ENCODE data around the gene CLDN22. TPM values are rescaled to one million over a fixed set of nuclear protein-coding genes. Genes with fewer than 3 reads are reported as not detected.

Gene CLDN22
- total and polyA plus RNA-seq, 2 donors (not counting 1 experiment from before 2014, with no cell fraction given): not detected

GRCh38 chr4:183347566-183347965 lies 27.5 kb upstream of the CLDN22 start:
- Mint-ChIP-seq H3K4me3 (no peak overlapping the region), H3K4me1 (peaks cover 6% of the 10 kb centered on the region), H3K27ac (no peak overlapping the region), H3K27me3 (peaks cover 30% of the 10 kb centered on the region), H3K9me3 (ENCODE audit: insufficient read depth) (no peaks in the 10 kb centered on the region)
- no peak overlapping the region for H3K4me3 ChIP-seq (ENCODE audit: control extremely low read depth in 1 of 5, extremely low read depth in 1 of 5, insufficient read depth in 1 of 5, low read depth in 2 of 5, low read length in 4 of 5)
- no peak overlapping the region for H2AFZ ChIP-seq (ENCODE audit: insufficient read depth, low read depth, low read length, poor library complexity, severe bottlenecking)
- no peaks in the 10 kb centered on the region for H3K9me3 ChIP-seq (ENCODE audit: control extremely low read depth in 1 of 3, control insufficient read depth in 2 of 3, insufficient read depth in 1 of 3, low read length in 2 of 3)
- H3K27me3 ChIP-seq (replicated peaks in 1 of 4; ENCODE audit: control extremely low read depth in 1 of 4, control insufficient read depth in 3 of 4, insufficient read depth in 4 of 4, low read length in 3 of 4): peaks cover 0 to 17% (median 0%) of the 10 kb centered on the region in 4 experiments
- 91% methylated on average over 3 of the region's 4 CpGs for WGBS (ENCODE audit: insufficient coverage)
- no peak for ATAC-seq (ENCODE audit: low read depth)
- no peak overlapping the region for H3K4me2 ChIP-seq (replicated peaks; ENCODE audit: low read depth, low read length, poor library complexity, severe bottlenecking)
- TF ChIP-seq EZH2 (IDR thresholded peaks at IDR 0.05; ENCODE audit: borderline replicate concordance, insufficient read depth, low read depth, low read length, poor library complexity, severe bottlenecking) (no peak), CTCF (IDR thresholded peaks at IDR 0.05) (no peak)
- no peak for DNase-seq
- no peaks in the 10 kb centered on the region for H3K36me3 ChIP-seq (replicated peaks in 1 of 2; ENCODE audit: control extremely low read depth in 1 of 2, control insufficient read depth in 1 of 2, extremely low read depth in 1 of 2, insufficient read depth in 2 of 2, low read length in 1 of 2)
- intact Hi-C loops (cut with micrococcal nuclease): no loop called here
- POLR2A ChIA-PET: no interaction called here
- CTCF ChIA-PET: no interaction called here
- no peaks in the 10 kb centered on the region for H4K20me1 ChIP-seq (ENCODE audit: control insufficient read depth, insufficient read depth, low read length, poor library complexity, severe bottlenecking)
- no peak overlapping the region for H3K9ac ChIP-seq (ENCODE audit: low read length)
- H3K27ac ChIP-seq (ENCODE audit: low read length in 2 of 2): no peak overlapping the region
- no peaks in the 10 kb centered on the region for H3K79me2 ChIP-seq (ENCODE audit: control insufficient read depth, insufficient read depth, low read length)
- peaks cover 0 to 4% of the 10 kb centered on the region in 2 donors for H3K4me1 ChIP-seq (ENCODE audit: control insufficient read depth in 2 of 2, insufficient read depth in 2 of 2, low read length in 2 of 2)

GRCh38 chr4:183347146-183347545 lies 27.1 kb upstream of the CLDN22 start:
- Mint-ChIP-seq H3K4me1 (peaks cover 6% of the 10 kb centered on the region), H3K4me3 (no peak overlapping the region), H3K27me3 (peaks cover 28% of the 10 kb centered on the region), H3K27ac (no peak overlapping the region), H3K9me3 (ENCODE audit: insufficient read depth) (no peaks in the 10 kb centered on the region)
- CTCF ChIA-PET: no interaction called here
- no peak overlapping the region for H3K27ac ChIP-seq (ENCODE audit: low read length in 2 of 2)
- ATAC-seq (ENCODE audit: low read depth) (no peak), DNase-seq (no peak)
- POLR2A ChIA-PET: interaction anchor here (0.7 kb wide), 1 partner anchor 426 kb away, joined by 5 read pairs; no protein-coding TSS in a partner anchor
- peaks cover 0 to 4% of the 10 kb centered on the region in 2 donors for H3K4me1 ChIP-seq (ENCODE audit: control insufficient read depth in 2 of 2, insufficient read depth in 2 of 2, low read length in 2 of 2)
- no peaks in the 10 kb centered on the region for H3K9me3 ChIP-seq (ENCODE audit: control extremely low read depth in 1 of 3, control insufficient read depth in 2 of 3, insufficient read depth in 1 of 3, low read length in 2 of 3)
- no peaks in the 10 kb centered on the region for H3K36me3 ChIP-seq (replicated peaks in 1 of 2; ENCODE audit: control extremely low read depth in 1 of 2, control insufficient read depth in 1 of 2, extremely low read depth in 1 of 2, insufficient read depth in 2 of 2, low read length in 1 of 2)
- no peak overlapping the region for H3K4me2 ChIP-seq (replicated peaks; ENCODE audit: low read depth, low read length, poor library complexity, severe bottlenecking)
- intact Hi-C loops (cut with micrococcal nuclease): no loop called here
- no peaks in the 10 kb centered on the region for H4K20me1 ChIP-seq (ENCODE audit: control insufficient read depth, insufficient read depth, low read length, poor library complexity, severe bottlenecking)
- H3K4me3 ChIP-seq (ENCODE audit: control extremely low read depth in 1 of 5, extremely low read depth in 1 of 5, insufficient read depth in 1 of 5, low read depth in 2 of 5, low read length in 4 of 5): no peak overlapping the region
- peaks cover 0 to 17% (median 0%) of the 10 kb centered on the region in 4 experiments for H3K27me3 ChIP-seq (replicated peaks in 1 of 4; ENCODE audit: control extremely low read depth in 1 of 4, control insufficient read depth in 3 of 4, insufficient read depth in 4 of 4, low read length in 3 of 4)
- no peak overlapping the region for H2AFZ ChIP-seq (ENCODE audit: insufficient read depth, low read depth, low read length, poor library complexity, severe bottlenecking)
- H3K79me2 ChIP-seq (ENCODE audit: control insufficient read depth, insufficient read depth, low read length): no peaks in the 10 kb centered on the region
- 86% methylated on average over 8 of the region's 8 CpGs for WGBS (ENCODE audit: insufficient coverage)
- H3K9ac ChIP-seq (ENCODE audit: low read length): no peak overlapping the region
- TF ChIP-seq CTCF (IDR thresholded peaks at IDR 0.05) (no peak), EZH2 (IDR thresholded peaks at IDR 0.05; ENCODE audit: borderline replicate concordance, insufficient read depth, low read depth, low read length, poor library complexity, severe bottlenecking) (no peak)

Measured in B cell (primary cell).